C4-2B (cell line): ENCODE results near the gene B4GALT7.

ENCODE experiments used
- CTCF ChIP-seq: fragments of 450-650 bp; conservative IDR thresholded peaks from 2 replicates; pipeline ENCODE4 v1.5.1; 2017; ENCODE audit warnings: mild to moderate bottlenecking
- ZFX ChIP-seq: fragments of 450-650 bp; IDR thresholded peaks from 2 replicates; pipeline ENCODE4 v1.6.1; 2017

DNA sequence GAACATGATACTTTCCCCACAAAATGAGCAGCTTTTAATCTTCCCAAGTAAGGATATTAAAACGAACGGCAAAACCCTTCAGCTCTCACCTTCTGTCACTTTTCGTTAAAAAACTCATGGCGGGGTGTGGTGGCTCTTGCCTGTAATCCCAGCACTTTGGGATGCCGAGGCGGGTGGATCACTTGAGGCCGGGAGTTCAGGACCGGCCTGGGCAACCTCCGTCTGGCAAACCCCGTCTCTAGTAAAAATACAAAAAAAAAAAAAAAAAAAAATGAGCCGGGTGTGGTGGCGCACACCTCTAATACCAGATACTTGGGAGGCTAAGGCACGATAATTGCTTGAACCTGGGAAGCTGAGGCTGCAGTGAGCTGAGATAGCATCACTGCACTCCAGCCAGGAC is 7.0 kb upstream of the B4GALT7 start:
- TF ChIP-seq CTCF (no peak), ZFX (no peak)
